WTC11 (cell line): ENCODE measurements around the gene BAG2. TPM values are rescaled to one million over a fixed set of nuclear protein-coding genes. Genes with fewer than 3 reads are reported as not detected.

ENCODE experiments used
- ATAC-seq: fragments of 200-7000 bp; cut with Tn5 transposase; 2 replicates; pipeline ENCODE4 v1.10.0; 2021; ENCODE audit warnings: mild to moderate bottlenecking, moderate library complexity
- CTCF ChIA-PET: fragments of 300-600 bp; sonication (Branson Sonifier 250); formaldehyde crosslinking; loops from one replicate; lab custom pipeline; 2021; ENCODE audit warnings: antibody characterized with exemption; lab: Charles Lee
- POLR2A ChIA-PET: fragments of 350-600 bp; sonication (Branson Sonifier 250); formaldehyde crosslinking; loops from one replicate; lab custom pipeline; 2021; ENCODE audit warnings: antibody characterized with exemption; lab: Charles Lee
- DNase-seq: peaks from one replicate; pipeline ENCODE4 v3.0.0; 2021; ENCODE audit warnings: low spot score
- H3K27ac Mint-ChIP-seq: 2 replicates; pipeline ENCODE4 v1.8.0; 2021; ENCODE audit warnings: mixed read lengths
- H3K27me3 Mint-ChIP-seq: 2 replicates; pipeline ENCODE4 v1.8.0; 2021; ENCODE audit warnings: low read depth, mild to moderate bottlenecking, moderate library complexity, mixed read lengths
- H3K36me3 Mint-ChIP-seq: 2 replicates; pipeline ENCODE4 v1.8.0; 2021; ENCODE audit warnings: mixed read lengths
- H3K4me1 Mint-ChIP-seq: 2 replicates; pipeline ENCODE4 v1.8.0; 2022; ENCODE audit warnings: mixed read lengths
- H3K4me3 Mint-ChIP-seq: 2 replicates; pipeline ENCODE4 v1.8.0; 2021; ENCODE audit warnings: mild to moderate bottlenecking, moderate library complexity, mixed read lengths
- H3K9me3 Mint-ChIP-seq: 2 replicates; pipeline ENCODE4 v1.8.0; 2021; ENCODE audit warnings: mixed read lengths
- EMX1 ChIP-seq: fragments of 250-450 bp; sonication (Bioruptor Pico); IDR thresholded peaks from 2 replicates; pipeline ENCODE4 v1.8.0; 2021; ENCODE audit warnings: mild to moderate bottlenecking
- ETV6 ChIP-seq: sonication (generic); formaldehyde crosslinking; IDR thresholded peaks from 2 replicates; pipeline ENCODE4 v1.8.1; 2022; ENCODE audit warnings: mild to moderate bottlenecking, missing genetic modification reagents
- FOXP1 ChIP-seq: sonication (generic); formaldehyde crosslinking; IDR thresholded peaks from 2 replicates; pipeline ENCODE4 v1.8.0; 2022; ENCODE audit warnings: missing genetic modification reagents, mild to moderate bottlenecking, moderate library complexity, borderline replicate concordance
- GABPB1 ChIP-seq: sonication (generic); formaldehyde crosslinking; IDR thresholded peaks from 2 replicates; pipeline ENCODE4 v1.8.1; 2023; ENCODE audit warnings: mild to moderate bottlenecking, missing genetic modification reagents
- NR1H2 ChIP-seq: sonication (generic); formaldehyde crosslinking; IDR thresholded peaks from 2 replicates; pipeline ENCODE4 v1.9.0; 2021; ENCODE audit warnings: mild to moderate bottlenecking, moderate library complexity, missing genetic modification reagents
- RORB ChIP-seq: fragments of 250-450 bp; sonication (Bioruptor Pico); IDR thresholded peaks from 2 replicates; pipeline ENCODE4 v1.9.0; 2021; ENCODE audit warnings: mild to moderate bottlenecking
- TEAD1 ChIP-seq: sonication (generic); formaldehyde crosslinking; IDR thresholded peaks from 2 replicates; pipeline ENCODE4 v1.8.0; 2022; ENCODE audit warnings: mild to moderate bottlenecking, missing genetic modification reagents
- total RNA-seq: library from RNA; stranded (reverse); gene quantifications from 3 replicates; pipeline ENCODE4 v1.2.3, GENCODE V29; 2021
- TF ChIP-seq, protein P1 (sequence below): sonication (generic); formaldehyde crosslinking; IDR thresholded peaks from 2 replicates; pipeline ENCODE4 v1.8.0; 2023; ENCODE audit warnings: missing genetic modification reagents
- TF ChIP-seq, protein P2 (sequence below): sonication (generic); formaldehyde crosslinking; conservative IDR thresholded peaks from 2 replicates; pipeline ENCODE4 v1.8.1; 2023; ENCODE audit warnings: mild to moderate bottlenecking, low read depth, missing genetic modification reagents, moderate library complexity
- TF ChIP-seq, protein P3 (sequence below): fragments of 200-600 bp; IDR thresholded peaks from 2 replicates; pipeline ENCODE4 v1.8.0; 2022; ENCODE audit warnings: antibody characterized with exemption
- TF ChIP-seq, protein P4 (sequence below): sonication (generic); formaldehyde crosslinking; IDR thresholded peaks from 2 replicates; pipeline ENCODE4 v1.8.1; 2022; ENCODE audit warnings: missing genetic modification reagents, borderline replicate concordance

BAG2 gene
- total RNA-seq, 1 experiment from 2014 or later, result 8.0 TPM

DNA sequence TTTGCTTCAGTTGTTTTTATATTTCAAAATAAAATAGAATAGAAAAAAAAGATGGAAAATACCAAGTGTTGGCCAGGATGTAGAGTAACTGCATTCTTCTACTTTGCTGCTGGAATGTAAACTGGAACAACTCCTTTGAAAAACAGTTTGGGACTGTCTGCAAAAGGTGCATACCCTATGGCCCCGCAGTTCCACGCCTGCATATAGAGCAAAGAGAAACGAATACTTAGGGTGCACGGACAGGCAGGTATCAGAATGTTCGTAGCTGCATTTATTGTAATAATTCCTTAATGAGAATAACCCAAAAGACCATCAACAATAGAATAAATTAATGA, 50.6 kb downstream of the BAG2 start (continued):
- TF ChIP-seq, protein P1, sequence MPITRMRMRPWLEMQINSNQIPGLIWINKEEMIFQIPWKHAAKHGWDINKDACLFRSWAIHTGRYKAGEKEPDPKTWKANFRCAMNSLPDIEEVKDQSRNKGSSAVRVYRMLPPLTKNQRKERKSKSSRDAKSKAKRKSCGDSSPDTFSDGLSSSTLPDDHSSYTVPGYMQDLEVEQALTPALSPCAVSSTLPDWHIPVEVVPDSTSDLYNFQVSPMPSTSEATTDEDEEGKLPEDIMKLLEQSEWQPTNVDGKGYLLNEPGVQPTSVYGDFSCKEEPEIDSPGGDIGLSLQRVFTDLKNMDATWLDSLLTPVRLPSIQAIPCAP (CRISPR knock-in tag), result no peak
- TF ChIP-seq, protein P2, sequence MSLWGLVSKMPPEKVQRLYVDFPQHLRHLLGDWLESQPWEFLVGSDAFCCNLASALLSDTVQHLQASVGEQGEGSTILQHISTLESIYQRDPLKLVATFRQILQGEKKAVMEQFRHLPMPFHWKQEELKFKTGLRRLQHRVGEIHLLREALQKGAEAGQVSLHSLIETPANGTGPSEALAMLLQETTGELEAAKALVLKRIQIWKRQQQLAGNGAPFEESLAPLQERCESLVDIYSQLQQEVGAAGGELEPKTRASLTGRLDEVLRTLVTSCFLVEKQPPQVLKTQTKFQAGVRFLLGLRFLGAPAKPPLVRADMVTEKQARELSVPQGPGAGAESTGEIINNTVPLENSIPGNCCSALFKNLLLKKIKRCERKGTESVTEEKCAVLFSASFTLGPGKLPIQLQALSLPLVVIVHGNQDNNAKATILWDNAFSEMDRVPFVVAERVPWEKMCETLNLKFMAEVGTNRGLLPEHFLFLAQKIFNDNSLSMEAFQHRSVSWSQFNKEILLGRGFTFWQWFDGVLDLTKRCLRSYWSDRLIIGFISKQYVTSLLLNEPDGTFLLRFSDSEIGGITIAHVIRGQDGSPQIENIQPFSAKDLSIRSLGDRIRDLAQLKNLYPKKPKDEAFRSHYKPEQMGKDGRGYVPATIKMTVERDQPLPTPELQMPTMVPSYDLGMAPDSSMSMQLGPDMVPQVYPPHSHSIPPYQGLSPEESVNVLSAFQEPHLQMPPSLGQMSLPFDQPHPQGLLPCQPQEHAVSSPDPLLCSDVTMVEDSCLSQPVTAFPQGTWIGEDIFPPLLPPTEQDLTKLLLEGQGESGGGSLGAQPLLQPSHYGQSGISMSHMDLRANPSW (CRISPR knock-in tag), result no peak
- no peak for TF ChIP-seq NR1H2 (CRISPR knock-in tag)
- no peak for TF ChIP-seq RORB (CRISPR knock-in tag)
- no peak for TF ChIP-seq TEAD1
- TF ChIP-seq ETV6, result no peak

DNA sequence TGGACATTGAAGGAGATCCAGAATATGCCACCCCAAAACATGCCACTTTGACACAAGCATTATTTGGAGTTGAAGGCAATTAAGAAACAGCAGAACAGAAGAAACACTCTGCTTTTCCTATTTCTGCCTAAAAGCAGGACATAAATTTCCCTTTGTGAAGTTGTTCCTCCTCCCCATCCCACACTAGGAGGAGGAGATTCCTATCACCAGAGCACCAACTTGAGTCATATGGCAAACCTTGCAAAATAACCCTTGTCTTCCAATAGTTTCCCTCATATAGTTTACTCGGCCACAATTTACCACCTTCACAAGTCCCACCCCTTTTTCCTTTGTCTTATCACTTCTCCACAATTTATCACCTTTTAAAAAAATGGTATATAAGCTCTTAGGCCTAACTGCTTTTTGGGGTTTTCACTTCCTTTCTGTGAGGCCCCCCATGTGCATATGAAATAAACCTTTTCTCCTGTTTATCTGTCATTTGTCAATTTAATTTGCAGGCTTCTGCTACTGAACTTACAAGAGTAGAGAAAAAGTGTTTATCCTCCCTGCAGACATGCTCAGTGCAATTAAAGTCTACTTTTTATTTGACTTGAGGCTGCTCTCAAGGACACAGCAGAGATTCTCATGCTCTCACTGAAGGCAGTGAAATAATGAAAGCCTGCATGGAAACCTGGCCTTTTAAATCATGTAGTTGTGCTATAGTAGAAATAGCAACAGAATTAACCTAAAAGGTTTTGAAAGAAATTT, 52.8 kb downstream of the BAG2 start:
- Mint-ChIP-seq H3K27me3 (no peaks in the 10 kb centered on the region), H3K9me3 (peaks cover 6% of the 10 kb centered on the region), H3K4me3 (no peak overlapping the region), H3K36me3 (peaks cover 6% of the 10 kb centered on the region), H3K4me1 (peaks cover 25% of the 10 kb centered on the region), H3K27ac (no peak overlapping the region)
- ChIA-PET POLR2A (no interaction called here), CTCF (no interaction called here)
- DNase-seq (no peak), ATAC-seq (no peak)
- no peak for TF ChIP-seq EMX1 (CRISPR knock-in tag)
- TF ChIP-seq ETV6, result no peak
- TF ChIP-seq, protein P3, sequence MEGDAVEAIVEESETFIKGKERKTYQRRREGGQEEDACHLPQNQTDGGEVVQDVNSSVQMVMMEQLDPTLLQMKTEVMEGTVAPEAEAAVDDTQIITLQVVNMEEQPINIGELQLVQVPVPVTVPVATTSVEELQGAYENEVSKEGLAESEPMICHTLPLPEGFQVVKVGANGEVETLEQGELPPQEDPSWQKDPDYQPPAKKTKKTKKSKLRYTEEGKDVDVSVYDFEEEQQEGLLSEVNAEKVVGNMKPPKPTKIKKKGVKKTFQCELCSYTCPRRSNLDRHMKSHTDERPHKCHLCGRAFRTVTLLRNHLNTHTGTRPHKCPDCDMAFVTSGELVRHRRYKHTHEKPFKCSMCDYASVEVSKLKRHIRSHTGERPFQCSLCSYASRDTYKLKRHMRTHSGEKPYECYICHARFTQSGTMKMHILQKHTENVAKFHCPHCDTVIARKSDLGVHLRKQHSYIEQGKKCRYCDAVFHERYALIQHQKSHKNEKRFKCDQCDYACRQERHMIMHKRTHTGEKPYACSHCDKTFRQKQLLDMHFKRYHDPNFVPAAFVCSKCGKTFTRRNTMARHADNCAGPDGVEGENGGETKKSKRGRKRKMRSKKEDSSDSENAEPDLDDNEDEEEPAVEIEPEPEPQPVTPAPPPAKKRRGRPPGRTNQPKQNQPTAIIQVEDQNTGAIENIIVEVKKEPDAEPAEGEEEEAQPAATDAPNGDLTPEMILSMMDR, result no peak
- no peak for TF ChIP-seq GABPB1 (CRISPR knock-in tag)

DNA sequence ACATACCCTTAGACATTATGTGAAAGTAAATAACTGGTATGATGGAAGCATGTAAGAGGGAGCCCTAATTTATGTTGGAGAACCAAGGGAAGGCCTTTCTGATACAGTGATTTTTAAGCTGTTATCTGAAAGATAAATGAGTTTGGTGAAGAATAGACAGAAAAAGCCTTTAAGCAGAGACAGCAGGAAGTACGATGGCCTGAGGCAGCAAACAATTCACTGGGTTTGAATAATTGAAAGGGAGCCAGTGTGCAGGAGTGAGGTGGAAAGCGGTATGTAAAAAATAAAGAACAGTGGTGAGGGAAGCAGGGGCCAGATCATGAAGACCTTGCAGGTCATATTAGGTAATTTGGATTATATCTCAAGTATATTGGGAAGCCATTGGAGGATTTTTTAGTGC, 54.1 kb downstream of the BAG2 start:
- no peak overlapping the region for H3K27ac Mint-ChIP-seq
- no peak for ATAC-seq
- no peaks in the 10 kb centered on the region for H3K27me3 Mint-ChIP-seq

More for the DNA sequence above, 54.1 kb downstream of the BAG2 start:
- no peak for TF ChIP-seq FOXP1 (CRISPR knock-in tag)
- TF ChIP-seq, protein P4, sequence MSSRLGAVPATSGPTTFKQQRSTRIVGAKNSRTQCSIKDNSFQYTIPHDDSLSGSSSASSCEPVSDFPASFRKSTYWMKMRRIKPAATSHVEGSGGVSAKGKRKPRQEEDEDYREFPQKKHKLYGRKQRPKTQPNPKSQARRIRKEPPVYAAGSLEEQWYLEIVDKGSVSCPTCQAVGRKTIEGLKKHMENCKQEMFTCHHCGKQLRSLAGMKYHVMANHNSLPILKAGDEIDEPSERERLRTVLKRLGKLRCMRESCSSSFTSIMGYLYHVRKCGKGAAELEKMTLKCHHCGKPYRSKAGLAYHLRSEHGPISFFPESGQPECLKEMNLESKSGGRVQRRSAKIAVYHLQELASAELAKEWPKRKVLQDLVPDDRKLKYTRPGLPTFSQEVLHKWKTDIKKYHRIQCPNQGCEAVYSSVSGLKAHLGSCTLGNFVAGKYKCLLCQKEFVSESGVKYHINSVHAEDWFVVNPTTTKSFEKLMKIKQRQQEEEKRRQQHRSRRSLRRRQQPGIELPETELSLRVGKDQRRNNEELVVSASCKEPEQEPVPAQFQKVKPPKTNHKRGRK (CRISPR knock-in tag), result no peak
- no peaks in the 10 kb centered on the region for H3K36me3 Mint-ChIP-seq
- ChIA-PET CTCF (no interaction called here), POLR2A (no interaction called here)
- H3K4me1 Mint-ChIP-seq, result peaks cover 21% of the 10 kb centered on the region
- no peak for DNase-seq
- H3K4me3 Mint-ChIP-seq, result no peak overlapping the region
- no peaks in the 10 kb centered on the region for H3K9me3 Mint-ChIP-seq

Other genes starting within 250 kb of the BAG2 start
- gene BEND6, start 217.2 kb upstream of the BAG2 start, total RNA-seq, result 1.3 to 1.8 TPM (median 1.5 TPM) in 3 replicates
- gene KIAA1586, start 125.6 kb upstream of the BAG2 start, total RNA-seq, result 17.2 to 20.6 TPM (median 17.6 TPM) in 3 replicates
- 44.4 to 55.4 TPM (median 45.6 TPM) in 3 replicates for gene ZNF451, start 82.1 kb upstream of the BAG2 start, total RNA-seq
- 11.3 to 14.8 TPM (median 14.5 TPM) in 3 replicates for gene RAB23, start 50.0 kb downstream of the BAG2 start, total RNA-seq
- gene PRIM2, start 145.3 kb downstream of the BAG2 start, total RNA-seq, result 38.2 to 42.2 TPM (median 40.9 TPM) in 3 replicates